B cell (primary cell): ENCODE measurements around the gene ZCCHC7. TPM values are rescaled to one million over a fixed set of nuclear protein-coding genes. Genes with fewer than 3 reads are reported as not detected.

Source experiments
- ATAC-seq: fragments of 200-7000 bp; cut with Tn5 transposase; one replicate; pipeline ENCODE4 v1.10.0; 2021; ENCODE audit warnings: low read depth, mild to moderate bottlenecking, moderate number of reproducible peaks, moderate library complexity
- CTCF ChIA-PET: fragments of 350-600 bp; sonication (Branson Sonifier 250); formaldehyde crosslinking; loops from one replicate; lab custom pipeline; 2021; ENCODE audit warnings: antibody characterized with exemption, inconsistent platforms; lab: Charles Lee
- POLR2A ChIA-PET: fragments of 350-600 bp; sonication (Branson Sonifier 250); formaldehyde crosslinking; loops from one replicate; lab custom pipeline; 2021; ENCODE audit warnings: antibody characterized with exemption; lab: Charles Lee
- DNase-seq: peaks from one replicate; pipeline ENCODE4 v3.0.0; 2013
- H2AFZ ChIP-seq: 2 replicates; pipeline ENCODE4 v1.6.1; 2012; ENCODE audit warnings: mild to moderate bottlenecking, low read depth, low read length; ENCODE audit not compliant: insufficient read depth, poor library complexity, severe bottlenecking
- H3K27ac ChIP-seq, 2 donors: 1 replicate in 1 of 2; 2 replicates in 1 of 2; pipeline ENCODE4 v1.5.1; 2012 to 2013; ENCODE audit warnings: low read length in 2 of 2, mild to moderate bottlenecking in 2 of 2, moderate library complexity in 1 of 2
- H3K27me3 ChIP-seq, 4 experiments: fragments of 200-600 bp in 1 of 4; sonication (generic) in 1 of 4; replicated peaks in 1 of 4; 1 replicate in 2 of 4; 2 replicates in 2 of 4; pipeline versions ENCODE4 v1.6.1 to v1.7.0; 2013 to 2016; ENCODE audit warnings: low read length in 3 of 4, mild to moderate bottlenecking in 2 of 4, mixed read lengths in 1 of 4, moderate library complexity in 1 of 4; ENCODE audit not compliant: insufficient read depth in 4 of 4, control insufficient read depth in 3 of 4; ENCODE audit errors: control extremely low read depth in 1 of 4
- H3K36me3 ChIP-seq, 2 experiments: replicated peaks in 1 of 2; 1 replicate in 1 of 2; 2 replicates in 1 of 2; pipeline versions ENCODE4 v1.6.1 to v1.7.1; 2013; ENCODE audit warnings: low read length in 1 of 2; ENCODE audit not compliant: insufficient read depth in 2 of 2, control insufficient read depth in 1 of 2; ENCODE audit errors: control extremely low read depth in 1 of 2, extremely low read depth in 1 of 2
- H3K4me1 ChIP-seq, 2 donors: fragments of 200-600 bp in 1 of 2; sonication (generic) in 1 of 2; 1 replicate in 1 of 2; 2 replicates in 1 of 2; pipeline versions ENCODE4 v1.5.1 to v1.6.1; 2013 to 2017; ENCODE audit warnings: low read length in 2 of 2; ENCODE audit not compliant: control insufficient read depth in 2 of 2, insufficient read depth in 2 of 2
- H3K4me2 ChIP-seq: replicated peaks from 2 replicates; pipeline ENCODE3; 2012; ENCODE audit warnings: mild to moderate bottlenecking, low read depth, low read length; ENCODE audit not compliant: poor library complexity, severe bottlenecking
- H3K4me3 ChIP-seq, 5 experiments: fragments of 200-600 bp in 1 of 5; sonication (generic) in 1 of 5; 1 replicate in 3 of 5; 2 replicates in 2 of 5; pipeline versions ENCODE4 v1.5.1 to v1.7.0; 2011 to 2016; ENCODE audit warnings: low read length in 4 of 5, mild to moderate bottlenecking in 4 of 5, low read depth in 2 of 5, control low read depth in 1 of 5, moderate library complexity in 1 of 5; ENCODE audit not compliant: insufficient read depth in 1 of 5; ENCODE audit errors: control extremely low read depth in 1 of 5, extremely low read depth in 1 of 5
- H3K79me2 ChIP-seq: fragments of 200-600 bp; sonication (generic); one replicate; pipeline ENCODE4 v1.6.0; 2016; ENCODE audit warnings: low read length; ENCODE audit not compliant: control insufficient read depth, insufficient read depth
- H3K9ac ChIP-seq: fragments of 200-600 bp; sonication (generic); 2 replicates; pipeline ENCODE4 v1.6.1; 2017; ENCODE audit warnings: mild to moderate bottlenecking, low read length, moderate library complexity
- H3K9me3 ChIP-seq, 3 donors: one replicate each; pipeline versions ENCODE4 v1.6.1 to v1.7.1; 2013; ENCODE audit warnings: low read length in 2 of 3; ENCODE audit not compliant: control insufficient read depth in 2 of 3, insufficient read depth in 1 of 3; ENCODE audit errors: control extremely low read depth in 1 of 3
- H4K20me1 ChIP-seq: 2 replicates; pipeline ENCODE4 v1.6.0; 2012; ENCODE audit warnings: mild to moderate bottlenecking, low read length; ENCODE audit not compliant: insufficient read depth, control insufficient read depth, poor library complexity, severe bottlenecking
- H3K27ac Mint-ChIP-seq: one replicate; pipeline ENCODE4 v1.8.0; 2021; ENCODE audit warnings: mixed read lengths
- H3K27me3 Mint-ChIP-seq: one replicate; pipeline ENCODE4 v1.8.0; 2021; ENCODE audit warnings: mixed read lengths
- H3K4me1 Mint-ChIP-seq: one replicate; pipeline ENCODE4 v1.8.0; 2021; ENCODE audit warnings: mixed read lengths
- H3K4me3 Mint-ChIP-seq: one replicate; pipeline ENCODE4 v1.8.0; 2021; ENCODE audit warnings: mixed read lengths
- H3K9me3 Mint-ChIP-seq: one replicate; pipeline ENCODE4 v1.8.0; 2022; ENCODE audit warnings: mixed read lengths; ENCODE audit not compliant: insufficient read depth
- CTCF ChIP-seq: fragments of 200-600 bp; IDR thresholded peaks from one replicate; pipeline ENCODE4 v1.8.0; 2022; ENCODE audit warnings: antibody characterized with exemption, mild to moderate bottlenecking
- EZH2 ChIP-seq: IDR thresholded peaks from 2 replicates; pipeline ENCODE4 v1.6.1; 2012; ENCODE audit warnings: borderline replicate concordance, low read depth, mild to moderate bottlenecking, moderate library complexity, low read length; ENCODE audit not compliant: insufficient read depth, poor library complexity, severe bottlenecking
- WGBS: methylation state at CpG from one replicate; pipeline ENCODE4 v1.1.5; 2013; ENCODE audit warnings: missing lambda C conversion rate; ENCODE audit not compliant: insufficient coverage; 5-methylcytosine and 5-hydroxymethylcytosine counted together
- intact Hi-C: fragments of 100-400 bp; cut with micrococcal nuclease; formaldehyde crosslinking; loops from one replicate; pipeline ENCODE4 v1.10.0; 2022
- polyA plus RNA-seq: library from polyadenylated mRNA; depleted of rRNA; stranded (reverse); fragments of >200 nt; gene quantifications from 2 replicates; pipeline ENCODE4 v1.2.3, GENCODE V29; 2012
- total RNA-seq, 2 donors: library from RNA; stranded (reverse); fragments of 120-200 nt in 1 of 2; gene quantifications; 1 replicate in 1 of 2; 2 replicates in 1 of 2; pipeline versions ENCODE4 v1.2.3 to v1.2.4, GENCODE V29; 2013 to 2022

Gene ZCCHC7
- total and polyA plus RNA-seq, 2 donors (not counting 1 experiment from before 2014, with no cell fraction given), result 56.3 to 83.5 TPM

- 97% methylated on average over 6 of the region's 6 CpGs for WGBS
- Mint-ChIP-seq H3K27me3 (no peaks in the 10 kb centered on the region), H3K4me3 (no peak overlapping the region), H3K9me3 (peaks cover 3% of the 10 kb centered on the region), H3K4me1 (peaks cover 40% of the 10 kb centered on the region), H3K27ac (peak overlapping the region; percentile 26)
- Histone ChIP-seq H3K4me2 (no peak overlapping the region), H4K20me1 (no peaks in the 10 kb centered on the region), H3K79me2 (peaks cover 98% of the 10 kb centered on the region), H3K9me3 (peaks cover 0 to 13% (median 3%) of the 10 kb centered on the region in 3 donors), H2AFZ (no peak overlapping the region), H3K36me3 (peaks cover 0 to 20% of the 10 kb centered on the region in 2 experiments), H3K4me1 (peaks cover 7 to 18% of the 10 kb centered on the region in 2 donors), H3K27me3 (no peaks in the 10 kb centered on the region), H3K4me3 (no peak overlapping the region), H3K9ac (no peak overlapping the region), H3K27ac (peak overlapping the region in 1 of 2 donors; percentile 60)
- no peak for DNase-seq
- CTCF ChIA-PET, result interaction anchor here (1.2 kb wide), 1 partner anchor 399 kb away, joined by 5 read pairs; no protein-coding TSS in a partner anchor
- ATAC-seq, result no peak
- intact Hi-C loops, result no loop called here
- POLR2A ChIA-PET, result no interaction called here
- TF ChIP-seq CTCF (no peak), EZH2 (no peak)
These were observed 151.3 kb downstream of the ZCCHC7 start for GRCh38 chr9:37271679-37272078.

DNA sequence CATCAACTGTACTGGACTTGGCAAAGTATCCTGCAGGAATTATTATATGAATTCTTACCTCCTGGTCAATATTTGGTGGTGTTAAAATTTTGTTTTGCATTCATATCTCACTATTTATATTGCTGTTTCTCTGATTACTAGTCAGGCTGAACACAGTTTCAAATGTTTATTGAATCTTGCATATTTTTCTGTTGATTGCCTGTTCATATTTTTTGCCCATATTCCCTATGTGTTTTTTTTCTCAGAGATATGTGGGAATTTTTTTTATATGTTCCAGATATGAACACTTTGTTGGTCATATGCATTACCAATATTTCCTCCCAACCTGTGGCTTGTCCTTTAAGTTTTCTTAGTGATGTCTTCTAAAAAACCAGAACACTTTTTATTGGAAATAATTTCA is 153.2 kb downstream of the ZCCHC7 start:
- peaks cover 45% of the 10 kb centered on the region for H3K4me1 Mint-ChIP-seq
- POLR2A ChIA-PET, result interaction anchor here (0.7 kb wide), 2 partner anchors 31 to 77 kb away, joined by 3 to 9 read pairs; no protein-coding TSS in a partner anchor
- TF ChIP-seq CTCF, result no peak
- no peak for TF ChIP-seq EZH2

More for the DNA sequence above, 153.2 kb downstream of the ZCCHC7 start:
- Histone ChIP-seq H3K9ac (no peak overlapping the region), H3K27ac (no peak overlapping the region), H3K9me3 (peaks cover 0 to 17% (median 5%) of the 10 kb centered on the region in 3 donors), H3K4me2 (no peak overlapping the region), H3K4me1 (peaks cover 6 to 15% of the 10 kb centered on the region in 2 donors), H3K36me3 (peaks cover 0 to 22% of the 10 kb centered on the region in 2 experiments), H3K79me2 (peaks cover 99% of the 10 kb centered on the region), H2AFZ (no peak overlapping the region), H3K4me3 (no peak overlapping the region), H3K27me3 (no peaks in the 10 kb centered on the region), H4K20me1 (no peaks in the 10 kb centered on the region)
- H3K4me3 Mint-ChIP-seq, result no peak overlapping the region
- H3K27me3 Mint-ChIP-seq, result no peaks in the 10 kb centered on the region
- no peak for DNase-seq
- peaks cover 3% of the 10 kb centered on the region for H3K9me3 Mint-ChIP-seq
- no peak overlapping the region for H3K27ac Mint-ChIP-seq
- ATAC-seq, result no peak
- intact Hi-C loops, result no loop called here
- CTCF ChIA-PET, result interaction anchor here (0.7 to 0.8 kb wide), 2 partner anchors 12 to 14 kb away, joined by 3 read pairs; no protein-coding TSS in a partner anchor
